NCI-H345 treated with DMSO at 0.1 percent for 48 hours (cell line): ENCODE measurements around the gene SRRM4.

Source experiments
- DNase-seq: peaks from one replicate; lab custom pipeline; 2025; ENCODE audit not compliant: unreplicated experiment; lab: John Stamatoyannopoulos, UW

The SRRM4 gene

DNA sequence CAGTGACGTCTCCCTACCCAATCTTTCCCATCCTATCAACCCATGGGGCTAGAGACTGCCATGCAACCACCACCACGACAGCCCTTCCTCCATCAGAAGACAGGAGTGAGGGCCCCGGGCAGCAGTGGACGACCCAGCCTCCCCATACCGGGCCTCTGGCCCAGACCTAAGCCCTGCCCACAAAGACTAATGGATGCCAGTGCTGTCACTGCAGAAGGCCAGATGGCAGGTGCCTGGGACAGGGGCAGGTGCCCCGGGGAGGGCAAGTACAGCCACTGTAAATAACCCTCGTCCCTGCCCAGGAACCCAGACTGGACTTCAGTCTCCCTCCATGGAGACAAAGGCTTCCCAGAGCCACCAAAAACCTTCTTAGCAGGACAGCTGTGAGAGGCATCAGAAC is 177.1 kb downstream of the SRRM4 start:
- no peak for DNase-seq

DNA sequence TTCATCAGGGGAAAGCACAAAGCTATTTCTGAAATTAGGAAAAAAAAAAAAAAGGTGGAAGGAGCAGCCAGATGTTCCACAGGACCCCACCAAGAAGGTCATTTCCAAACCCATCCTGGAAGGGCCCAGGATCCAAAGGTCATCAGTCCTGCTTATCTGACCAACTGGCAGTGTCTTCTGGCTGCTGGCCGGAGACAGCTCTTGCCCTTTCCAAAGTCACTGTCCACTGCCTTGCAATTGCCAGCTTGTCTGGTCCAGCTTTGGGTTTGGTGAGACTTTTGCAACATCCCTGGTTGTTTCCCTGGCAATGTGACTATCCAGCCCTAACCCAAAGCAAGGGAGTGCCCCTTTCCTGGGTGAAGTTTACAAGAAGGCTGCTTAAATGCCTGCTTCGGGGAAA is 178.5 kb downstream of the SRRM4 start:
- no peak for DNase-seq

DNA sequence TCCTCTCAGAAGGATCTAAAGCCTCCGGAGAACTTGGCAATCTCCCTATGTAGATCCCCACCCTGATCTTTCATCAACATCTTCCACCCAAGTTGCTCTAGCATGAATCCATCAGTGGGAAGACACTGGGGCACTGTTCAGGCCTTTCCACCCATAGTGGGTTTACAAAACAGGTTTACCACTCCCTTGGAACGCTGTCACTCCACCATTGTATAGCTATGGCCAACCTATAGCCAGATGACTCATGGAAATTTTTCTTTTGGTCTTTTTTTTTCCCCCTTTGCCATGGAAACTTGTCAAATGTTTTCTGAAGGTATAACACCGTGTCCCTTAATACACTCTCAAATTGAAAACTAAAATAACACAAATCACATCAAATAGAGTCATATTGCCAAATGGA is 186.6 kb downstream of the SRRM4 start:
- DNase-seq: no peak

DNA sequence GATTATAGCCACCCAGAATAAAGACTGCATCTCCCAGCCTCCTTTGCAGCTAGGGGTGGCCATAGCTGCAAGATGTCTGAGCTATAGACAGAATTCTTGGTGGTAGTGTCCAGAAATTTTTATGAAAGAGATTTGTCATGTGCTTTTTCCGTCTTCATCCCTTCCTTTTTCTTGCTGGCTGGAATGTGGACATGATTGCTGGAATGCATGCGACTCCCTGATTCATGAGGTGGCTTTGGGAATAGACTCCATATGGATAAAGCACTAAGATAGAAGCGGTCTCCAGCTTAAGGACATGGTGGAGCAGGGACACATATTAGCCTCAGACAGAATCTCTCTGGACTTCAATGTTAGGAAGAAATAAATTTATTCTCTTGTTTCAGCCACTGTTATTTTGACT is 187.4 kb downstream of the SRRM4 start:
- DNase-seq: no peak

DNA sequence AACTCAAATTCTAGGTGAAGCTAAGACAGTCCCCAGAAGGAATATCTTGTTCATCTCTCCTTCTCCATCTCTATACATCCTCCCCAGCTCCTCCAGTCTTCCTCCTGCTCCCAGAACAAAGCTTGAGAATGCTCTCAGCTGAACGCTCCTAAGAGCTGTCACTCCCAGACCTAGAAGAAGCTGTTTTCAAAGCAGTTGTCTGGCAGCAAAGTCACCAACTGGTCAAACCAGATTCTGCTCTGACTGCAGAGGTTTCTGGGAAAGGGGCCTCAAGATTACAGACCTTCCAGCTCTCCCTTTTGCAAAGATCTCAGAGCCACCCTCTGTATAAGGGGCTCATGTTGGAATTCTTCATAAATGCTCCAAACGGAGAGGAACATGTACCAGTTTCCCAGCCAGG is 187.8 kb downstream of the SRRM4 start:
- DNase-seq: no peak

DNA sequence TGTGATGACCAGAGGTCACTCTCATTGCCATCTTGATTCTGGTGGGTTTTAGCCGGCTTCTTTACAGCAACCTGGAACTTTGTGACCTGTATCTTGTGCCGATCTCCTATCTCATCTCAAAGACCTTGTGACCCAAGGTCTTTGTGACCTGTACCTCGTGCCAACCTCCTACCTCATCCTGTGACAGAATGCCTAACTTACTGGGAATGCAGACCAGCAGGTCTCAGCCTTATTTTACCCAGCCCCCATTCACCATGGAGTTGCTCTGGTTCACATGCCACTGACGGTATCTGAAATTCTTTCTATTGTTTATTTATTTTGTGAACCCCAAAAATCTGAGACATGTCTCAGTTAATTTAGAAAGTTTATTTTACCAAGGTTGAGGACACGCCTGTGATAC is 189.9 kb downstream of the SRRM4 start:
- DNase-seq: no peak

DNA sequence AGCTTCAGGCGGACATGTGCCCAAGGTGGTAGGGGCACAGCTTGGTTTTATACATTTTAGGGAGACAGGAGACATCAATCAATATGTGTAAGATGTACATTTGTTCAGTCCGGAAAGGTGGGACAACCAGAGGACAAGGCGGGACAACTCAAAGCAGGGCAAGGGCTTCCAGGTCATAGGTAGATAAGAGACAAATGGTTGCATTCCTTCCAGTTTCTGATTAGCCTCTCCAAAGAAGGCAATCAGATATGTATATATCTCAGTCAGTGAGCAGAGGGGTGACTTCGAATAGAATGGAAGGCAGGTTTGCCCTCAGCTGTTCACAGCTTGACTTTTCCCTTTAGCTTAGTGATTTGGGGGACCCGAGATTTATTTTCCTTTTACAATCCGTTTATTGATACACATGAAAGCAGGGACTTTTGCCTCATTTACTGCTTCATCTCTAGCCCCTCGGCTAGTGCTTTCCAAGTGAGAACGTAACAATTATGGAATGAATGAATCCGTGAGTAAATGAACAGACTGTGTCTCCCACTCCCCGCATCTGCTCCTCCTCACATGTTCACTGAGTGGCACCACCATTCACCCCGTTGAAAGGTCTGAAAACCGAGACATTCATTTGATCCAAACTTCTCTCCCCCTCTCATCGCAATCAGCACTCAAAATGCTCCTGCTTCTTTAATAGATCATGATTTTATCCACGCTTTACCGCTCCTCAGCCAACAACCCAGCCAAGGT is 190.5 kb downstream of the SRRM4 start:
- no peak for DNase-seq

DNA sequence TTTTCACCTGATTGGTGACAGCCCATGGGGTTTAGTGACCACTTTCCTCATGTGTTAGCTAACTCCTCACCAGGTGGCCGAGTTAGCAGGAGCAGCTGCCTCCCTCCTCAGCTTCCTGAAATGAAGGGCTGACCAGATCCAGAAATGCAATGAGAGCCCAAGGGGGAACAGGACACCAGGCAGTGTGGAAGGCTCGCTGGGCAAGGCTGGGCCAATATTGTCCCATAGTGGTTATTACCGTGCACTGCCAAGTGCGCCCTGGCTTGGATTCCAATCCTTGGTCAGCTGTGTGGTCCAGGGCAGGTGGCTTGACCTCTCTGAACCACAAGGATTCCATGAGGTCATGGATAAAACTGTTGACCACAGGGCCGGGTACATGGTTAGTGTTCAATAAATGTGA is 193.7 kb downstream of the SRRM4 start:
- DNase-seq: no peak

DNA sequence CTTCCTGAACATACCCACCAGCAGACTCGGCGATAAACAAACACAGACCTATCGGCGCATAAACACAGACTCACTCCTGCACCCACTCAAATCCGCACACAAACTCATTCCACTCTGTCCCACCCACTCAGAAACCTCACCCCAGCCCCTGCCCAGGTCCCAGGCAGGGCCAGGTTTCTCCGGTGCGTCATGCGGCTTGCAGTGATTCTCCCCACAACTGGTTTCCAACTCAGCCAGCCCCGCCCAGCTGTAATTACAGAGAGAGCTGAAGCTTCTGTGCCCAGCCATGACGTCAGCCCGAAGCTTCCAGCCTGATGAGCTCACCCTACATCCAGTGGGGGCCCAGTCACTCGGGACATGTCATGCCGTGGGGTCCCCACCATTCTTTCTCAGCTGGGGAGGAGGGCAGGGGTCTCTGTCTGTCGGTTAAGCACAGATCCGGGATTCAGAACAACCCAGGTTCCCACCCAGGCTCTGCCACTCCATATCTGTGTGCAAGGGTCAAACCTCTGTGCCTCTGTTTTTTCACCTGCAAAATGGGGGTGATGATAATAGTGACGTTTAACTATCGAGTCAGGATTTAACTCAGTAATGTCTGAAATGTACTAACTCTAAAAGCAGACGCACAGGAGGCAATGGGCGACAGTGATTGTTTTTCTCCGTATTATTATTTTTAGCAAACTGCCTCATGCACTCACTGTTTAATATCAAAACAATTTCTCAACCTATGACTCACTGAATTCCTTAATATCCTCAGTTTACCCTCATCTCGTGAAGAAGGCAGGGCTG is 195.1 kb downstream of the SRRM4 start:
- no peak for DNase-seq

DNA sequence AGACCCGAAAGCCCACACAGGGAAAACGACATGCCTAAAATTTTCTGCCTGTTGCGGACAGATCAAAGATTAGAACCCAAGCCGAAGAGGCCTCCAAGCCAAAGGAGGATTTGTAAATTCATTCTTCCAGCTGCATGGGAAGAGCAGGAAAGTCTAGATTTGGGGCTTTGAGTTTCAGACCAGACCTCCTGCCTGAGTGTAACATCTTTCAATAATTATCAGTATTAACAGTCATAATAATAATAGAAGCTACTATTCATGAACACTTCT is 195.7 kb downstream of the SRRM4 start:
- DNase-seq: no peak

DNA sequence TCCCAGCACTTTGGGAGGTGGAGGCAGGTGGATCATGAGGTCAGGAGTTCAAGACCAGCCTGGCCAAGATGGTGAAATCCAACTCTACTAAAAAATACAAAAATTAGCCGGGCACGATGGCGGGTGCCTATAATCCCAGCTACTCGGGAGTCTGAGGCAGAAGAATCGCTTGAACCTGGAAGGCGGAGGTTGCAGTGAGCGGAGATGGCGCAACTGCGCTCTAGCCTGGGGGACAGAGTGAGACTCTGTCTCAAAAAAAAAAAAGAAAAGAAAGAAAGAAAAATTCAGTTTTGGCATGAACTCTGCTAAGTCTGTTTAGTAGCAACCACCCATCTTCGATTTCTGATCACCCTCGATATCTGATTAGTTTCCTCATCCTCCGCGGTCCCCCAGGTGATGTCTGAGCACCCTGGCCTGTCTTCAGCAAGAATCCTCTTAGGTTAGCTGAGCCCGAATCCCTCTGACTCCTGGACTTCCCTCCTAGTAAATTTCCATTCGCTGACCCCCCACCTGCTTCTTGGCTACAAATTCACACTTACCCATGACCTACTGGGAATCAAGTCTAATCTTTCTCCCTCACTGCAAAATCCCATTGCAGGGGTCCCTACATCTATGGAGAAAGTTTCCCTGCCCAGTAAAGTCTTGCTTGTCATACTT is 196.5 kb downstream of the SRRM4 start:
- no peak for DNase-seq

DNA sequence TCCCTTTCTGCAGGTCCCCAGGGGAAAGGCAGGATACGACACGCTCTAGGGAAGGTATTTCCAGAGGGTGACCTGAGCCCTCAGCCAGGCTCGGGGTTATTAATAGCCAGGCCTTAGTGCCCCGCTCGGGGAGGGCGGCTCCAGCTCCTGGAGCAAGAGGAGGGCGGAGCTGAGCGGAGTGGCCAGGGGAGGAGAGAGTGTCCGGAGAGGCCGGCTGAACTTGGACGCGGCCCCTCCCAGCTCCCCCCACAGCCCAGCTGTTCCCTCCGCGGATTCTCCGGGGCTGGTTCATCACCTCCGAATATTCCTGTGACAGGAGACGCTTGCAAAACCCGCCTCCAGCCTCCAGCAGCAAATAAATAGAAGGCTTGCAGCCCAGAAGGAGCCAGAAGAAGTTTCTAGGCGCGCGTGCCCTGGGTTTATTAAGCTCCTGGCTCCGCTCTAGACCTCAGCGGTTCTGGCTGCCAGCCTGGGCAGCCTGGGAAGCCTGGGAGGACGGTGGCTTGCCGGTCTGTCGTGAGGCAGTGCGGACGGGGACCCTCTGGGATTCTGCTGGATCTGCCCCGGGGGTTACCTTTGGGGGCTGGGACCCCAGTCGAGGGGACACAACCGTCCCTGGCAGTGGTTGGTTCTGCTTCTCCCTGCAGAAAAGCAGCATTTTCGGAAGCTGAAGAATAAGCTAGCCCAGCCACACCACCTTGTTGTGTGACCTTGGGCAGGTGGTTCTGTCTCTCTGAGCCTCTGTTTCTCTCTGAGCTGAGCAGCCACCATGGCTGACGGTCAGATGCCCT is 197.4 kb downstream of the SRRM4 start, which contains the start of gene HSPB8:
Gene HSPB8, plus strand, starts transcription at position 388 of the 791 bp plus-strand sequence. Its CDS starts 382 bp downstream, at position 770.
- no peak for DNase-seq

DNA sequence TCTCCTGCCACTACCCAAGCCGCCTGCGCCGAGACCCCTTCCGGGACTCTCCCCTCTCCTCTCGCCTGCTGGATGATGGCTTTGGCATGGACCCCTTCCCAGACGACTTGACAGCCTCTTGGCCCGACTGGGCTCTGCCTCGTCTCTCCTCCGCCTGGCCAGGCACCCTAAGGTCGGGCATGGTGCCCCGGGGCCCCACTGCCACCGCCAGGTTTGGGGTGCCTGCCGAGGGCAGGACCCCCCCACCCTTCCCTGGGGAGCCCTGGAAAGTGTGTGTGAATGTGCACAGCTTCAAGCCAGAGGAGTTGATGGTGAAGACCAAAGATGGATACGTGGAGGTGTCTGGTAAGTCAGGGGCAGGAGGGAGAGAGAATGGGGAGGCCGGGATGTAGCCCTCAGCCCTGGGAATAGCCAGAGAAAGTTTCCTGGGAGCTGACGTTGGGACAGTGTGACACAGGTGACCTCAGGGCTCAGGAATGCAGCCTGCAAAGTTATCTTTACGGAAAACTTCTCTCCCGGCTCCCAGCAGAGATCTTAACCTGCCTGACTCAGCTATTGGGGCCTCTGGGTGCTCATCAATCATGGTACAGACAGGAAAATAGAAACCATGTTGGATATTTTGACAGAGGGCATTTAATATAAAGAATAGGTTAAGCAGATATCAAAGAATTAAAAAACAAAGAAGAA is 198.1 kb downstream of the SRRM4 start:
- DNase-seq: no peak

DNA sequence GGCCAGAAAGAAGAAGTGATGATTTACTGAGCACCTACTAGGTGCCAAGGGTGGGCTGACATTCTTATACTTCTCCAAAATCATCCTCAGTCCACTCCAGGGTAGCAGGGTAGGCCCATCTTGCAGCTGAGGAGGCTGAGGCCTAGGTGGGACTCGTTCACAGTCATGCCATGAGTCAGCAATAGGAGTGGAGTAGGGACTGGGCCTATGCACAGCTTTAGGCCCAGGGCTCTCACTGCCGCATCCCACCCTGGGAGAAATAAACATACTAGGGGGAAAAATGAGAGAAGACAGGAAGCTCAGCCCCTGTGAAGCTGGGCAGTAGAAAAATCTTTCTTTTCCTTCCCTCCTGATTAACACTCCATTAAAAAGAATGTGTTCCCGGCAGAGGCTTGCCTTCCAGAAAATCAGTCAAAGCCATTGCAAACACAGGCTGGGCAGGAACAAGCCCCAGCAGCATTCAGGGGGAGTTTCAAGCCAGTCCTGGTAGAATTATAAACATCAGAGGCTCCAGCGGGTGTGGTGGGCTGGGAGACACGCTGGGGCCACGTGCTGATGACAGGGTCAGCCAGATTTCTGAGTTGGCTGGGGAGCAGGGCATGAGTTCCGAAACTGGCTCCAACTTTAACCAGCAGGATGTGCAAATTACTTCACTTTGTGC is 199.2 kb downstream of the SRRM4 start:
- DNase-seq: no peak

DNA sequence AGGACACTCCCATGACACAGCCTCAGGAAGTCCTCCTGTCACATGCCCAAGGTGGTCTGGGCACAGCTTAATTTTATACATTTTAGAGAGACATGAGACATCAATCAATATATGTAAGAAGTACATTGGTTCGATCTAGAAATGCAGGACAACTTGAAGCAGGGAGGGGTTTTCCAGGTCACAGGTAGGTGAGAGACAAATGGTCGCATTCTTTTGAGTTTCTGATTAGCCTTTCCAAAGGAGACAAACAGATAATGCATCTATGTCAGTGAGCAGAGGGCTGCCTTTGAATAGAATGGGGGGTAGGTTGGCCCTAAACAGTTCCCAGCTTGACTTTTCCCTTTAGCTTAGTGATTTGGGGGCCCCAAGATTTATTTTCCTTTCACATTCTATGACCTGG is 199.9 kb downstream of the SRRM4 start:
- DNase-seq: no peak

DNA sequence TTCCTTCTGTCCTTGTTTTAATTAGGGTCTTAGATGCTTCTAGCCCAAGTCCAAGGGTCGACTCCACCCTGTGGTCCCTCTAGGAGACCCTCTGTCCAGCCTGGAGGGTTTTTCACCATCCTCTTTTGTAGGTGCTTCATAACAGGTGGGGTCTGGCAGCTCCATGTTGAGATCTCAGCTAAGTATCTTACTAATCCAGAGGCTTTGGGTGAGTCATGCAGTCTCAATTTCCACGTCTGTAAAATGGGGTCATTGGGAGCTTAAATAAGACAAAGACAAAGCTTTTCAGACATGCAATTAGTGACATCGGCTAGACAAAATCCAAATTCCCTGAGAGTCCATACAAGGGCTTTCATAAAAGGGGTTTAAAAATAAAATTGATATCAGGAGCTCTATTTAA is 200.6 kb downstream of the SRRM4 start:
- no peak for DNase-seq

DNA sequence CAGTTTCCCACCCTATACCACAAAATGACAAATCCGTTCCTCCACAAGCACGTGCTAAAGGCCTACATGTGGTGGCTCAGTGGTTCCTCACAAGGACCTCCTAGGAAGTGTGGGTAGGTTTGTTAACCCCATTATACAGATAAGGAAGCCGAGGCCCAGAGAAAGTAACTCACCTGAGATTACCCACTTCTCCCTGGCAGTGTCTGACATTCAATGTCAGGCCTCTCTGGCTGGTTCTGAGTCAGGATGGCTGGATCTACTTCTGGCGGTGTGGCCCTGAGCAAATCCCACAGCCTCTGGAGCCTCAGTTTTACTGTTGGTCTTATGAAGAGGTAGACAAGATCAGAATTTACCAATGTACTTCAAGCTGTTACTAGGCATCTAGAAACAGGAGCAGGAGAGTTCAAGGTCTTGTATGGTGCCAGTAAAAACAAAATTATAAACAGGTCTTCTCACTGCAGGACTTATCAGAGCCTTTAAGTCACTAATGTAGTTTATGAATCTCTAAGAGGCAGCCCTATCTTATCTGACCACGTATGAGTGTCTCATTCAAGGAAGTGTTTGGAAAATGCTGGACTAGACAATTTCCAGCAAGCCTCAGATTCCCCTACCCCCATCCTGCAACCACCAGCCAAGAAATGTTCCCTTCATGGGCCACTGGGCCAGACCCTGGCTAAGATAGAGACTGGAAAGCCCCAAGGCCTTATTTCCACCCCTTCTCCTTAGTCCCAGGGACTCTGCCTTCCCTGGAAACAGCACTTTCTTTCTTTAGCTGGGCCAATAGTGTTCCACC is 201.6 kb downstream of the SRRM4 start:
- no peak for DNase-seq

DNA sequence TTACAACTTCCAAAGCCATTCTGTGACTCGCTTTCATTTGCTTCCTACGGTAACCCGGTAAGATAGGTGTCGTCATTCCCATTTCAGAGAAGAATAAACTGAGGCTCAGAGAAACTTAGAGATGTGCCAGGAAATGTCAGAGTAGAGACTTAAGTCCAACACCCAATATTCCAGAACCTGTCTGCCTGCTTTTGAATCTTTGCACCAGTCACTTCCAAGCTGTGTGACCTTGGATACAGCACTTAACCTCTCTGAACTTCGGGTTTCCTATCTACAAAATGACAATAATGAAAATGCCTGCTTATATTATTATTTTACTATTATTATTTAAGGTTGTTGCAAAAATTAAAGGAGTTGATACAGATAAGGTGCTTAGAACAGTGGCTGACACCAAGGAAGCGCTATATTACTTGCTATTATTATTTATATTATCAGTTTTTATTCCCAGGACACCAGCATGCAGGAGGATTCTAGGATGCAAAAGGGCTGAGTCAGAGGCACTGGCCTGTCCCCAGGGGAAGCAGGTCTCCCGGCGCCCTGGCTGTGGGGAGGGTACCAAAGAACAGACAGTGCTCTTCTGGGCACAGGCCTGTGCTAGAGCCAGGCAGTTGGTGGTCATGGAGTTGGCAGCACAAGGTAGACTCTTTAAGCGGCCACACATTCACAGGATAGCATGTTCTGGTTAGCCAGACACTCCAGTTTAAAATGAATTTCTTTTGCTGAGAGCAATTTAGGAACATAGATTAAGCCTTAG is 202.8 kb downstream of the SRRM4 start:
- DNase-seq: no peak

DNA sequence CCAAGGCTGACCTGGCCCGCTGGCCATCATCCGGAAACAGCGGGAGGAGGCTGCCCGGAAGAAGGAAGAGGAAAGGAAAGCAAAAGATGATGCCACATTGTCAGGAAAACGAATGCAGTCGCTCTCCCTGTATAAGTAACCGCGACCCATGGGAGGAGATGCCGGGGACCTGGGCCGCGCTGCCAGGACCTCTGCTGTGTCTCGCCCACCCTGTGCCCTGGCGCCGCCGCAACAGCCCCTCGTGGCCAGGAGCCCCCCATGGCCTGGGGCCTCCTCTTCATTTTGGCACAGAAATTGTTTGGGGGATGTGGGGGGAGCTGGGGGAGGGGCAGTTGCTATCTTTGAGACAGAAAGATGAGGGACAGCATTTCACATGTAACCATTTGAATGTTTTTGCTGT is 213.9 kb downstream of the SRRM4 start:
- DNase-seq: no peak
